H9 (cell line): ENCODE data around the gene KRTAP1-4. TPM values are rescaled to one million over a fixed set of nuclear protein-coding genes. Genes with fewer than 3 reads are reported as not detected.

Source experiments
- DNase-seq: peaks from one replicate; pipeline ENCODE4 v3.0.0-alpha.2; 2017
- H2AFZ ChIP-seq: one replicate; pipeline ENCODE4 v1.6.1; 2013; ENCODE audit warnings: mild to moderate bottlenecking, low read length, control low read depth, moderate library complexity
- H2AK5ac ChIP-seq: 2 replicates; pipeline ENCODE4 v1.6.1; 2013; ENCODE audit warnings: low read length, control low read depth, mixed read lengths; ENCODE audit not compliant: insufficient read length
- H2BK120ac ChIP-seq: one replicate; pipeline ENCODE4 v1.6.1; 2013; ENCODE audit warnings: low read depth, mild to moderate bottlenecking, low read length, control low read depth, inconsistent platforms; ENCODE audit not compliant: poor library complexity, severe bottlenecking
- H2BK12ac ChIP-seq: 2 replicates; pipeline ENCODE4 v1.6.1; 2013; ENCODE audit warnings: low read length, control low read depth, mixed read lengths, low read depth; ENCODE audit not compliant: insufficient read length
- H2BK15ac ChIP-seq: 2 replicates; pipeline ENCODE4 v1.6.1; 2013; ENCODE audit warnings: low read depth, low read length, control low read depth
- H2BK20ac ChIP-seq: one replicate; pipeline ENCODE4 v1.6.1; 2013; ENCODE audit warnings: low read depth, mild to moderate bottlenecking, low read length, control low read depth, inconsistent platforms; ENCODE audit not compliant: poor library complexity, severe bottlenecking
- H2BK5ac ChIP-seq: 2 replicates; pipeline ENCODE4 v1.6.1; 2013; ENCODE audit warnings: low read length, control low read depth, mixed read lengths; ENCODE audit not compliant: insufficient read length
- H3K14ac ChIP-seq: 2 replicates; pipeline ENCODE4 v1.6.1; 2013; ENCODE audit warnings: low read length, control low read depth; ENCODE audit not compliant: insufficient read depth
- H3K18ac ChIP-seq: 2 replicates; pipeline ENCODE4 v1.6.1; 2013; ENCODE audit warnings: low read depth, mild to moderate bottlenecking, mixed read lengths, low read length, control low read depth; ENCODE audit not compliant: insufficient read length
- H3K23ac ChIP-seq: 2 replicates; pipeline ENCODE4 v1.6.1; 2013; ENCODE audit warnings: low read length, control low read depth, mixed read lengths, low read depth; ENCODE audit not compliant: insufficient read length
- H3K23me2 ChIP-seq: 2 replicates; pipeline ENCODE4 v1.6.1; 2013; ENCODE audit warnings: low read depth, mild to moderate bottlenecking, mixed read lengths, low read length, control low read depth; ENCODE audit not compliant: insufficient read length, poor library complexity, severe bottlenecking
- H3K27ac ChIP-seq: 2 replicates; pipeline ENCODE4 v1.5.1; 2013; ENCODE audit warnings: low read length, control low read depth, mixed read lengths, low read depth; ENCODE audit not compliant: insufficient read length
- H3K27me3 ChIP-seq: 2 replicates; pipeline ENCODE4 v1.6.1; 2013; ENCODE audit warnings: low read length, control low read depth, inconsistent platforms; ENCODE audit not compliant: insufficient read depth
- H3K4ac ChIP-seq: 2 replicates; pipeline ENCODE4 v1.6.1; 2013; ENCODE audit warnings: low read depth, mild to moderate bottlenecking, control low read depth, inconsistent platforms, low read length, moderate library complexity
- H3K4me1 ChIP-seq: 2 replicates; pipeline ENCODE4 v1.6.1; 2013; ENCODE audit warnings: low read length, control low read depth, inconsistent platforms; ENCODE audit not compliant: insufficient read depth
- H3K4me2 ChIP-seq: 2 replicates; pipeline ENCODE4 v1.6.1; 2013; ENCODE audit warnings: low read length, control low read depth, mixed read lengths; ENCODE audit not compliant: insufficient read length, insufficient read depth
- H3K56ac ChIP-seq: 2 replicates; pipeline ENCODE4 v1.6.1; 2013; ENCODE audit warnings: low read depth, mild to moderate bottlenecking, mixed read lengths, low read length, control low read depth; ENCODE audit not compliant: insufficient read length
- H3K79me1 ChIP-seq: 2 replicates; pipeline ENCODE4 v1.6.1; 2013; ENCODE audit warnings: low read depth, mild to moderate bottlenecking, moderate library complexity, low read length, control low read depth, inconsistent platforms; ENCODE audit not compliant: insufficient read depth, poor library complexity, severe bottlenecking
- H3K79me2 ChIP-seq: 2 replicates; pipeline ENCODE4 v1.6.1; 2013; ENCODE audit warnings: low read length, control low read depth, inconsistent platforms; ENCODE audit not compliant: insufficient read depth
- H3K9ac ChIP-seq: 2 replicates; pipeline ENCODE4 v1.6.1; 2013; ENCODE audit warnings: low read length, control low read depth, mixed read lengths; ENCODE audit not compliant: insufficient read length; ENCODE audit errors: extremely low read depth
- H3K9me3 ChIP-seq: one replicate; pipeline ENCODE4 v1.6.1; 2013; ENCODE audit warnings: low read depth, low read length, inconsistent platforms; ENCODE audit not compliant: control insufficient read depth
- H3T11ph ChIP-seq: one replicate; pipeline ENCODE4 v1.6.1; 2013; ENCODE audit warnings: mild to moderate bottlenecking, low read length, control low read depth, inconsistent platforms
- H4K20me1 ChIP-seq: one replicate; pipeline ENCODE4 v1.6.1; 2013; ENCODE audit not compliant: control insufficient read depth, insufficient read length, insufficient read depth
- H4K5ac ChIP-seq: 2 replicates; pipeline ENCODE4 v1.6.1; 2013; ENCODE audit warnings: low read depth, mild to moderate bottlenecking, mixed read lengths, low read length, control low read depth; ENCODE audit not compliant: insufficient read length
- H4K8ac ChIP-seq: replicated peaks from 2 replicates; pipeline ENCODE4 v1.6.1; 2013; ENCODE audit warnings: low read length, control low read depth, mixed read lengths, low read depth; ENCODE audit not compliant: insufficient read length
- H4K91ac ChIP-seq: 2 replicates; pipeline ENCODE4 v1.6.1; 2013; ENCODE audit warnings: low read depth, mild to moderate bottlenecking, moderate library complexity, mixed read lengths, low read length, control low read depth; ENCODE audit not compliant: insufficient read length
- H3K27ac Mint-ChIP-seq, 3 experiments: 2 replicates in 2 of 3; 3 replicates in 1 of 3; pipeline ENCODE4 v1.8.0; 2020 to 2021; ENCODE audit warnings: mixed read lengths in 3 of 3, mild to moderate bottlenecking in 1 of 3, moderate library complexity in 1 of 3
- H3K27me3 Mint-ChIP-seq: 2 replicates; pipeline ENCODE4 v1.8.0; 2021; ENCODE audit warnings: low read depth, mild to moderate bottlenecking, moderate library complexity, mixed read lengths
- H3K36me3 Mint-ChIP-seq, 3 experiments: 2 replicates in 2 of 3; 3 replicates in 1 of 3; pipeline ENCODE4 v1.8.0; 2020 to 2021; ENCODE audit warnings: low read depth in 3 of 3, mixed read lengths in 3 of 3; ENCODE audit not compliant: insufficient read depth in 1 of 3
- H3K4me1 Mint-ChIP-seq, 2 experiments: 2 replicates each; pipeline ENCODE4 v1.8.0; 2020; ENCODE audit warnings: mixed read lengths in 2 of 2
- H3K4me3 Mint-ChIP-seq, 2 experiments: 2 replicates in 1 of 2; 3 replicates in 1 of 2; pipeline ENCODE4 v1.8.0; 2020 to 2021; ENCODE audit warnings: mild to moderate bottlenecking in 2 of 2, mixed read lengths in 2 of 2, moderate library complexity in 1 of 2
- H3K9me3 Mint-ChIP-seq, 2 experiments: 2 replicates in 1 of 2; 3 replicates in 1 of 2; pipeline ENCODE4 v1.8.0; 2020; ENCODE audit warnings: mild to moderate bottlenecking in 2 of 2, mixed read lengths in 2 of 2, moderate library complexity in 1 of 2
- CTCF ChIP-seq: fragments of 200-600 bp; sonication (generic); conservative IDR thresholded peaks from 3 replicates; pipeline ENCODE4 v1.8.0; 2021; ENCODE audit warnings: antibody characterized with exemption, mild to moderate bottlenecking
- WGBS: extraction: QIAGEN DNeasy Blood & Tissue Kit; methylation state at CpG from one replicate; pipeline ENCODE4 v1.1.7; 2013; ENCODE audit warnings: missing lambda C conversion rate, low lambda C conversion rate, mixed read lengths; ENCODE audit not compliant: insufficient read length; ENCODE audit errors: extremely low coverage; 5-methylcytosine and 5-hydroxymethylcytosine counted together
- total RNA-seq: library from RNA; stranded (reverse); gene quantifications from 2 replicates; pipeline ENCODE4 v1.2.1, GENCODE V29; 2021

Gene KRTAP1-4
- total RNA-seq, 1 experiment from 2014 or later, result not detected

GRCh38 chr17:41012326-41013120, 17.5 kb downstream of the KRTAP1-4 start:
- H3K4ac ChIP-seq, result no peak overlapping the region
- H2BK15ac ChIP-seq, result no peak overlapping the region
- Mint-ChIP-seq H3K9me3 (no peaks in the 10 kb centered on the region), H3K27ac (no peak overlapping the region), H3K36me3 (no peaks in the 10 kb centered on the region), H3K27me3 (no peaks in the 10 kb centered on the region), H3K4me3 (no peak overlapping the region), H3K4me1 (peaks cover 17 to 19% of the 10 kb centered on the region in 2 experiments)
- no peaks in the 10 kb centered on the region for H3K23me2 ChIP-seq
- no peak overlapping the region for H3K4me2 ChIP-seq
- H3K14ac ChIP-seq, result no peak overlapping the region
- H3T11ph ChIP-seq, result no peak overlapping the region
- no peak overlapping the region for H3K27ac ChIP-seq
- H3K18ac ChIP-seq, result no peak overlapping the region
- H3K56ac ChIP-seq, result no peak overlapping the region
- no peaks in the 10 kb centered on the region for H4K20me1 ChIP-seq
- H4K91ac ChIP-seq, result no peak overlapping the region
- TF ChIP-seq CTCF, result no peak
- no peak for DNase-seq
- H3K9me3 ChIP-seq, result no peaks in the 10 kb centered on the region
- H3K9ac ChIP-seq, result no peak overlapping the region
- no peak overlapping the region for H4K5ac ChIP-seq
- no peak overlapping the region for H2BK20ac ChIP-seq
- H3K79me1 ChIP-seq, result no peaks in the 10 kb centered on the region
- H3K79me2 ChIP-seq, result no peaks in the 10 kb centered on the region
- no peak overlapping the region for H2AK5ac ChIP-seq
- no peak overlapping the region for H2BK5ac ChIP-seq
- H3K23ac ChIP-seq, result no peak overlapping the region
- H2AFZ ChIP-seq, result no peak overlapping the region
- no peaks in the 10 kb centered on the region for H3K27me3 ChIP-seq
- no CpG with 5 or more reads among the region's 6 CpGs for WGBS
- H4K8ac ChIP-seq, result no peak overlapping the region
- H3K4me1 ChIP-seq, result no peaks in the 10 kb centered on the region; the same call in 1 of the 2 replicates
- H2BK12ac ChIP-seq, result no peak overlapping the region
- H2BK120ac ChIP-seq, result no peak overlapping the region
